SK-N-SH (cell line): Measurements from ENCODE around the gene MDM4. TPM values are rescaled to one million over a fixed set of nuclear protein-coding genes. Genes with fewer than 3 reads are reported as not detected.

Experiments
- CTCF ChIA-PET: fragments of 300-600, 350-600 bp; formaldehyde crosslinking; extraction: SDS; loops from one replicate; lab custom pipeline; 2021; lab: Yijun Ruan, JAX
- POLR2A ChIA-PET: fragments of 350-600 bp; sonication (Branson Sonifier 250); formaldehyde crosslinking; extraction: SDS; loops from one replicate; lab custom pipeline; 2020; ENCODE audit warnings: antibody characterized with exemption, inconsistent platforms; lab: Yijun Ruan, JAX
- DNase-seq: peaks from one replicate; pipeline ENCODE4 v3.0.0; 2012
- H2AFZ ChIP-seq: fragments of 200-600 bp; sonication (generic); 2 replicates; pipeline ENCODE4 v1.8.1; 2016; ENCODE audit warnings: antibody characterized with exemption, mild to moderate bottlenecking, low read depth
- H3F3A ChIP-seq: fragments of 200-600 bp; sonication (generic); replicated peaks from 2 replicates; pipeline ENCODE3; 2016; ENCODE audit warnings: antibody characterized with exemption, mild to moderate bottlenecking; ENCODE audit not compliant: insufficient read depth
- H3K27ac ChIP-seq, 2 experiments: fragments of 200-500 bp in 1 of 2; fragments of 200-600 bp in 1 of 2; sonication (Bioruptor generic) in 1 of 2; sonication (generic), shearing (Covaris generic) in 1 of 2; 2 replicates each; pipeline versions ENCODE4 v1.5.1 to v1.6.1; 2014 to 2016; ENCODE audit warnings: low read depth in 2 of 2, inconsistent platforms in 1 of 2, low read length in 1 of 2, mild to moderate bottlenecking in 1 of 2, mixed read lengths in 1 of 2
- H3K27me3 ChIP-seq: fragments of 200-600 bp; sonication (generic), shearing (Covaris generic); 2 replicates; pipeline ENCODE4 v1.6.1; 2016; ENCODE audit warnings: mixed run types; ENCODE audit not compliant: insufficient read depth
- H3K36me3 ChIP-seq, 2 experiments: fragments of 200-500 bp in 1 of 2; fragments of 200-600 bp in 1 of 2; sonication (Bioruptor generic) in 1 of 2; sonication (generic) in 1 of 2; replicated peaks in 1 of 2; 2 replicates each; pipeline versions ENCODE3 to v1.5.1; 2014 to 2016; ENCODE audit warnings: low read length in 1 of 2, mild to moderate bottlenecking in 1 of 2; ENCODE audit not compliant: insufficient read depth in 2 of 2, control insufficient read depth in 1 of 2
- H3K4me1 ChIP-seq, 2 experiments: fragments of 200-500 bp in 1 of 2; fragments of 200-600 bp in 1 of 2; sonication (Bioruptor generic) in 1 of 2; sonication (generic), shearing (Covaris generic) in 1 of 2; 2 replicates each; pipeline versions ENCODE4 v1.5.1 to v1.6.1; 2014 to 2016; ENCODE audit warnings: low read depth in 1 of 2, low read length in 1 of 2, mixed run types in 1 of 2; ENCODE audit not compliant: insufficient read depth in 2 of 2, control insufficient read depth in 1 of 2
- H3K4me2 ChIP-seq: fragments of 200-600 bp; sonication (generic), shearing (Covaris generic); 2 replicates; pipeline ENCODE4 v1.6.1; 2017; ENCODE audit warnings: mixed run types
- H3K4me3 ChIP-seq, 2 experiments: fragments of 200-500 bp in 1 of 2; fragments of 200-600 bp in 1 of 2; sonication (Bioruptor generic) in 1 of 2; sonication (generic), shearing (Covaris generic) in 1 of 2; 2 replicates each; pipeline versions ENCODE4 v1.5.1 to v1.8.1; 2014 to 2016; ENCODE audit warnings: low read depth in 2 of 2, inconsistent platforms in 1 of 2, low read length in 1 of 2, mild to moderate bottlenecking in 1 of 2, mixed read lengths in 1 of 2, moderate library complexity in 1 of 2
- H3K79me2 ChIP-seq: fragments of 200-600 bp; sonication (generic); 2 replicates; pipeline ENCODE4 v1.8.1; 2017; ENCODE audit warnings: mild to moderate bottlenecking; ENCODE audit not compliant: insufficient read depth
- H3K9ac ChIP-seq: fragments of 200-600 bp; sonication (generic); 2 replicates; pipeline ENCODE4 v1.6.1; 2017; ENCODE audit warnings: mixed run types
- H3K9me2 ChIP-seq: fragments of 200-600 bp; sonication (generic); 2 replicates; pipeline ENCODE4 v1.6.1; 2017; ENCODE audit warnings: mixed run types
- H3K9me3 ChIP-seq: fragments of 200-600 bp; sonication (generic); 2 replicates; pipeline ENCODE4 v1.6.1; 2017; ENCODE audit warnings: mixed run types, mild to moderate bottlenecking, moderate library complexity
- H4K20me1 ChIP-seq: fragments of 200-600 bp; sonication (generic); 2 replicates; pipeline ENCODE4 v1.6.1; 2017; ENCODE audit warnings: mild to moderate bottlenecking, mixed run types; ENCODE audit not compliant: insufficient read depth
- ELF1 ChIP-seq: IDR thresholded peaks from 2 replicates; pipeline ENCODE4 v1.4.0; 2012
- EZH2phosphoT487 ChIP-seq: fragments of 200-600 bp; sonication (generic); IDR thresholded peaks from 2 replicates; pipeline ENCODE4 v1.6.1; 2017; ENCODE audit warnings: low read depth, mixed run types, mild to moderate bottlenecking, antibody characterized with exemption, moderate library complexity, borderline replicate concordance
- FOSL2 ChIP-seq: IDR thresholded peaks from 2 replicates; pipeline ENCODE4 v1.4.0; 2012; ENCODE audit warnings: low read depth, mild to moderate bottlenecking, moderate library complexity, borderline replicate concordance
- MEF2A ChIP-seq: IDR thresholded peaks from 2 replicates; pipeline ENCODE4 v1.4.0; 2012; ENCODE audit warnings: low read depth, borderline replicate concordance
- NRF1 ChIP-seq: IDR thresholded peaks from 2 replicates; pipeline ENCODE4 v1.6.1; 2012; ENCODE audit warnings: low read depth, mild to moderate bottlenecking, low read length
- TAF1 ChIP-seq: IDR thresholded peaks from 2 replicates; pipeline ENCODE4 v1.6.1; 2012; ENCODE audit warnings: low read depth, mild to moderate bottlenecking, low read length, moderate library complexity, borderline replicate concordance
- ZBTB33 ChIP-seq: IDR thresholded peaks from 2 replicates; pipeline ENCODE4 v1.4.0; 2012; ENCODE audit warnings: low read depth, borderline replicate concordance
- WGBS: methylation state at CpG from one replicate; pipeline ENCODE4 v1.1.6; 2017; ENCODE audit warnings: low lambda C conversion rate; 5-methylcytosine and 5-hydroxymethylcytosine counted together
- polyA plus RNA-seq, 3 experiments: library from polyadenylated mRNA; depleted of rRNA; stranded (reverse); fragments of >200 nt; gene quantifications; 2 replicates each; pipeline ENCODE4 v1.2.3, GENCODE V29; 2012

Gene MDM4
- polyA plus RNA-seq, 1 of the 3 experiments (the other 2 are of a cell fraction), result 6.2 TPM

- no peak for TF ChIP-seq EZH2phosphoT487
These were observed 46.9 kb upstream of the MDM4 start (continued) for GRCh38 chr1:204469304-204469703.

GRCh38 chr1:204471687-204472086 lies 44.5 kb upstream of the MDM4 start:
- no peak overlapping the region for H3K4me3 ChIP-seq
- no peaks in the 10 kb centered on the region for H3K36me3 ChIP-seq
- H3K27ac ChIP-seq, result no peak overlapping the region
- no peak overlapping the region for H3K9ac ChIP-seq
- H3K4me2 ChIP-seq, result no peak overlapping the region
- no peaks in the 10 kb centered on the region for H3K9me3 ChIP-seq
- DNase-seq, result no peak
- no peaks in the 10 kb centered on the region for H3K9me2 ChIP-seq
- no peaks in the 10 kb centered on the region for H3K79me2 ChIP-seq
- CTCF ChIA-PET, result interaction anchor here (0.9 kb wide), 1 partner anchor 22 kb away, joined by 3 read pairs; the partner anchor contains the start of gene PIK3C2B
- 86% methylated on average over 4 of the region's 4 CpGs for WGBS
- H4K20me1 ChIP-seq, result no peaks in the 10 kb centered on the region
- H3F3A ChIP-seq, result no peaks in the 10 kb centered on the region
- POLR2A ChIA-PET, result no interaction called here
- no peaks in the 10 kb centered on the region for H3K27me3 ChIP-seq
- TF ChIP-seq ZBTB33 (no peak), MEF2A (no peak), NRF1 (no peak), TAF1 (no peak), FOSL2 (no peak)
- H2AFZ ChIP-seq, result no peak overlapping the region
- H3K4me1 ChIP-seq, result peaks cover 2 to 11% of the 10 kb centered on the region in 2 experiments; a peak in 3 of 4 replicates

- Histone ChIP-seq H2AFZ (no peak overlapping the region), H3K4me3 (no peak overlapping the region), H3K9me2 (no peaks in the 10 kb centered on the region), H3K27me3 (no peaks in the 10 kb centered on the region), H3K36me3 (no peaks in the 10 kb centered on the region), H3K9me3 (no peaks in the 10 kb centered on the region), H4K20me1 (0 out of 2 replicates have a peak, but pooled peaks cover 2% of the 10 kb centered on the region), H3K4me2 (no peak overlapping the region), H3K27ac (no peak overlapping the region)
- CTCF ChIA-PET, result interaction anchor here (0.8 to 1.9 kb wide), 3 partner anchors 22 to 74 kb away, joined by 3 to 6 read pairs (median 4); partner anchors contain the start of gene PIK3C2B
- no peak for TF ChIP-seq ELF1
- TF ChIP-seq, all 33 proteins: peak for 0
- POLR2A ChIA-PET, result no interaction called here
- Histone ChIP-seq H3K79me2 (no peaks in the 10 kb centered on the region), H3F3A (no peaks in the 10 kb centered on the region), H3K4me1 (peaks cover 0 to 17% of the 10 kb centered on the region in 2 experiments; a peak in 2 of 4 replicates), H3K9ac (no peak overlapping the region)
- WGBS, result 93% methylated on average over 2 of the region's 2 CpGs
- DNase-seq, result no peak
These were observed 43.5 kb upstream of the MDM4 start for GRCh38 chr1:204472660-204473059.
